Retina (tissue), 1 donor: Measurements from ENCODE around the gene CARMIL3.

ENCODE experiments used
- DNase-seq: peaks from one replicate; pipeline ENCODE4 v3.0.0-alpha.2; 2016

Gene CARMIL3

DNA sequence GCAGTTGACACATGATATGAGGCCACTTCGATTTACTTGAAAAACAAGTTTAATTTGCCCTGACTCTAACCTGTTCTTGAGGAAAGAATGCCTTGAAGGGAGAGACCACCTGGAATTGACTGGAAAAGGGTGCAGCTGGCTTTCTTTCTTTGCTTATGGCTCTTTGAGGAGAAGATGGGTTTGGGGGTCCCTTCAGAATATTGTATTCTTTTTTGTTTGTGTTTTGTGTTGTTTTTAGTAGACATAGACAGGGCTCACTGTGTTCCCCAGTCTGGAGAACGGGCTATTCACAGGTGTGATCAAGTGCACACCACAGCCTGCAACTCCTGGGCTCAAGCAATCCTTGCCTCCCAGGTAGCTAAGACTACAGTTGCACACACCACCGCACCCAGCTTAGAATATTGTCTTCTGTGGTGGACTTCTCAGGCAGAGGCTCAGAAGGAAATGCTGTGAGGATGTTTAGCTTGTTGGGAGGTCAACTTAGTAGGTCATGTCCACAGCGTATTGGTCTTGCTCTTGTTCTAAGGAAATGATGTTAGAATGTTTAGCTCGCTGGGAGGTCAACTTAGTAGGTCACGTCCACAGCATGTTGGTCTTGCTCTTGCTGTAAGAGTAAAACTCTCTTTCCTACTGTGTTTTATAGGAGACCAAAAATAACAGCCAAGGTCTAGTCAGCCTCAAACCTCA, 64.5 kb downstream of the CARMIL3 start:
- no peak for DNase-seq

DNA sequence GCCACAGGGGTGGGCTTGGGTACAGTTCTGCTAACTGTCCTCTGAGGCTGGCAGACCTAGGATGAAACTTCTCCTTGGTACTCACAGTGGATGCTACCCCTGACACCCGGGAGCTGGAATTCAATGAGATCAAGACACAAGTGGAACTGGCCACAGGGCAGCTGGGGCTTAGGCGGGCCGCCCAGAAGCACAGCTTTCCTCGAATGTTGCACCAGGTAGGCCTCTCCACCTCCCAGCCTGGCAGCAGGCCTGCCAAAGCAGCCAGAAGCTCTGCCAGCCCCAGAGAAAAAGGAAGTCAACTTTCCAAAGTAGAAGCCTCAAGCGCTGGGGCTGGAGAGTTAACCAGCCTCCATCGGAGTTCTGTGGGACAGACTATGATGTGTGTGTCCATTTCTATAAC, 65.4 kb downstream of the CARMIL3 start:
- no peak for DNase-seq
